NCI-H1092 (cell line): ENCODE data around the gene ABCA1.
"Not testable (repeated sequence)": the region's sequence is repeated elsewhere in the genome, so short reads cannot be mapped to it uniquely, and the experiment has no call there.

ENCODE experiments used
- DNase-seq: peaks from one replicate; lab custom pipeline; 2025; lab: John Stamatoyannopoulos, UW

ABCA1 gene

GRCh38 chr9:104869811-104870210, 58.1 kb downstream of the ABCA1 start:
- no peak for DNase-seq

GRCh38 chr9:104868687-104869404, 59.1 kb downstream of the ABCA1 start:
- no peak for DNase-seq

GRCh38 chr9:104868303-104868686, 59.7 kb downstream of the ABCA1 start:
- DNase-seq = no peak

- DNase-seq = no peak
These were observed 61.8 kb downstream of the ABCA1 start for GRCh38 chr9:104866191-104866590.

GRCh38 chr9:104864675-104865104, 63.3 kb downstream of the ABCA1 start:
- no peak for DNase-seq

GRCh38 chr9:104863180-104863883, 64.6 kb downstream of the ABCA1 start:
- DNase-seq = peak; percentile 48

GRCh38 chr9:104861397-104861796, 66.6 kb downstream of the ABCA1 start:
- DNase-seq = no peak

GRCh38 chr9:104860263-104860662, 67.7 kb downstream of the ABCA1 start:
- no peak for DNase-seq

GRCh38 chr9:104858846-104859245, 69.1 kb downstream of the ABCA1 start:
- no peak for DNase-seq

- DNase-seq = no peak
These were observed 69.7 kb downstream of the ABCA1 start for GRCh38 chr9:104858271-104858670.

- peak; percentile 64 for DNase-seq
These were observed 71.5 kb downstream of the ABCA1 start for GRCh38 chr9:104856413-104856941.

- DNase-seq = no peak
These were observed 72.1 kb downstream of the ABCA1 start for GRCh38 chr9:104855807-104856206.

- not testable (repeated sequence) for DNase-seq
These were observed 72.7 kb downstream of the ABCA1 start for GRCh38 chr9:104855258-104855657.

GRCh38 chr9:104854613-104855012, 73.3 kb downstream of the ABCA1 start:
- DNase-seq = no peak

GRCh38 chr9:104853683-104854082, 74.3 kb downstream of the ABCA1 start:
- no peak for DNase-seq

- DNase-seq = no peak
These were observed 74.8 kb downstream of the ABCA1 start for GRCh38 chr9:104853159-104853558.

GRCh38 chr9:104851546-104851920, 76.4 kb downstream of the ABCA1 start:
- no peak for DNase-seq

- DNase-seq = no peak
These were observed 77.0 kb downstream of the ABCA1 start for GRCh38 chr9:104850786-104851545.

GRCh38 chr9:104849023-104849422, 78.9 kb downstream of the ABCA1 start:
- DNase-seq = no peak

GRCh38 chr9:104844710-104845109, 83.2 kb downstream of the ABCA1 start:
- no peak for DNase-seq

- no peak for DNase-seq
These were observed 84.2 kb downstream of the ABCA1 start for GRCh38 chr9:104843644-104844240.

- DNase-seq = no peak
These were observed 85.3 kb downstream of the ABCA1 start for GRCh38 chr9:104842698-104843097.
